GM12873 (cell line): ENCODE results near the gene DUSP2.

Experiments
- CTCF ChIP-seq: IDR thresholded peaks from 2 replicates; pipeline ENCODE4 v1.5.1; 2012; ENCODE audit warnings: low read depth, mild to moderate bottlenecking, moderate library complexity, low read length, control low read depth; ENCODE audit not compliant: insufficient read depth; ENCODE audit errors: missing control alignments

The DUSP2 gene

DNA sequence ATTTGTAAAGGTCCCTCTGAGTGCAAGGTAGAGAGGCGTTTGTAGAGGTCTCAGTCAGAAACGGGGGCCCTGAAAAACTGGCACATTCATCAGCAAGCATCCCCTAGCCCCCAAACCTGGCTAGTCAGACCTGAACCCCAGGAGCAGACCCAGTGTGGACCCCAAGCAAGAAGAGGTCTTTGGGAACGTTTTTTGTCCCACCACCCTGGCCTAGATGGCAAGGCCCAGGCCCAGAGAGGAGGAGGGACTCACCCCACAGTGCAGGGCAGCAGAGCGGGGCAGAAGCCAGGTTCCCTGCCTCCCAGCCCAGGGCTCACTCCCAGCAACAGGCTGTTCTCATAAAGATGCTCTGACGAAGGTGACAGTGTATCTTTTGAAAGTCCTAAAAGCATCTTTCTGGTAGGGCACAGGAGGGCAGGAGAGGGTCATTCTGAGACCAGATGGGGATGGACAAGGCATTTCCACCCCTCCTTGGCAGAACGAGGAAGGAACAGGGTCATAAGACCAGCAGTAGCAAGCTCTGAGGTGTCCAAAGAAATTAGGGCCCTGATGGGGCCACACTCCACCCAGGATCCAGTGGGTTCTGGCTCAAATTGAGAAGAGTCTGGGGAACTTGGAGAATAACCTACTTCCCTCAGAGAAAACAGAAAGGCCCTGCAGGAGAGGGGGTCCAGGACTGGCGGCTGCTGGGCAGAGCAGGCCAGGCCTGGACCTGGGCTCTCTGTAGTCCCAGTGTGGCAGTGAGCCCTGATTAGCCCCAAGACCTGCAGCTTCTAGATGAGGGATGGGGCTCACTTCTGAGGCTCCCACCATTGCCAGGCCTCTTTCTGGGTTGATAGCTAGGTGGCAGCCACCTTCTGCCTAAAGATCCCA is 47.1 kb downstream of the DUSP2 start:
- no peak for TF ChIP-seq CTCF

GRCh38 chr2:96097441-96097840 is 47.8 kb downstream of the DUSP2 start:
- TF ChIP-seq CTCF = no peak

- no peak for TF ChIP-seq CTCF
Measured at GRCh38 chr2:96095116-96095636, 50.1 kb downstream of the DUSP2 start.

- no peak for TF ChIP-seq CTCF
Measured at GRCh38 chr2:96093528-96093927, 51.7 kb downstream of the DUSP2 start.
